Lung (tissue), 12 donors: Measurements from ENCODE around the gene EIF3L. TPM values are rescaled to one million over a fixed set of nuclear protein-coding genes. Genes with fewer than 3 reads are reported as not detected.
A peak's percentile ranks its signal among the peaks of the same experiment; 100 is the strongest.

Experiments
- ATAC-seq: fragments of 200-7000 bp; cut with Tn5 transposase; one replicate; pipeline ENCODE4 v1.9.1; 2020; ENCODE audit warnings: moderate number of reproducible peaks; ENCODE audit not compliant: insufficient read depth, low FRiP score
- DNase-seq, 3 donors: peaks; one replicate each; pipeline ENCODE4 v3.0.0-alpha.2; 2013 to 2017
- H3K27ac ChIP-seq, 2 donors: one replicate each; pipeline ENCODE4 v1.5.1; 2013; ENCODE audit warnings: mild to moderate bottlenecking in 2 of 2, moderate library complexity in 2 of 2, control low read depth in 1 of 2, inconsistent platforms in 1 of 2, low read depth in 1 of 2, low read length in 1 of 2
- H3K27me3 ChIP-seq, 3 donors: one replicate each; pipeline ENCODE4 v1.5.1; 2013; ENCODE audit warnings: low read length in 2 of 3; ENCODE audit not compliant: control insufficient read depth in 3 of 3, insufficient read depth in 3 of 3
- H3K36me3 ChIP-seq, 4 donors: one replicate each; pipeline ENCODE4 v1.5.1; 2013; ENCODE audit warnings: low read length in 4 of 4, mild to moderate bottlenecking in 1 of 4, moderate library complexity in 1 of 4; ENCODE audit not compliant: control insufficient read depth in 4 of 4, insufficient read depth in 4 of 4
- H3K4me1 ChIP-seq, 5 donors: one replicate each; pipeline ENCODE4 v1.5.1; 2013; ENCODE audit warnings: low read length in 5 of 5, mild to moderate bottlenecking in 2 of 5, moderate library complexity in 1 of 5; ENCODE audit not compliant: control insufficient read depth in 5 of 5, insufficient read depth in 5 of 5
- H3K4me3 ChIP-seq: one replicate; pipeline ENCODE4 v1.5.1; 2013; ENCODE audit warnings: mild to moderate bottlenecking, control low read depth, moderate library complexity
- H3K9ac ChIP-seq, 2 donors: one replicate each; pipeline ENCODE4 v1.5.1; 2013; ENCODE audit warnings: low read length in 2 of 2, control low read depth in 1 of 2; ENCODE audit not compliant: insufficient read depth in 1 of 2
- H3K9me3 ChIP-seq, 4 donors: one replicate each; pipeline ENCODE4 v1.5.1; 2013; ENCODE audit warnings: low read length in 3 of 4, mild to moderate bottlenecking in 1 of 4, moderate library complexity in 1 of 4; ENCODE audit not compliant: control insufficient read depth in 4 of 4, insufficient read depth in 3 of 4
- WGBS, 2 donors: extraction: QIAGEN DNeasy Blood & Tissue Kit; methylation state at CpG; one replicate each; pipeline ENCODE4 v1.1.7; 2013; 5-methylcytosine and 5-hydroxymethylcytosine counted together
- polyA plus RNA-seq, 2 donors: library from polyadenylated mRNA; stranded (reverse); fragments of 200-250 nt; gene quantifications; one replicate each; pipeline ENCODE4 v1.2.1, GENCODE V29; 2013
- total RNA-seq, 2 donors: library from RNA; depleted of rRNA in 1 of 2; stranded (reverse); fragments of >200 nt in 1 of 2; gene quantifications; one replicate each; pipeline ENCODE4 v1.2.1, GENCODE V29; 2014 to 2021
- TF ChIP-seq, protein P1 (sequence below): IDR thresholded peaks from 2 replicates; pipeline ENCODE4 v1.5.1; 2012; ENCODE audit warnings: mild to moderate bottlenecking; ENCODE audit errors: control extremely low read depth, extremely low read depth
- donor health status: control.
- donor health status: control.
- donor health status: Bipolar disorder and iron deficiency.
- donor health status: healthy.
- donor health status: DM: yes; HTN: yes; CAD: no.

EIF3L gene
- total and polyA plus RNA-seq, 4 donors, result 175 to 420 (median 252) TPM

DNA sequence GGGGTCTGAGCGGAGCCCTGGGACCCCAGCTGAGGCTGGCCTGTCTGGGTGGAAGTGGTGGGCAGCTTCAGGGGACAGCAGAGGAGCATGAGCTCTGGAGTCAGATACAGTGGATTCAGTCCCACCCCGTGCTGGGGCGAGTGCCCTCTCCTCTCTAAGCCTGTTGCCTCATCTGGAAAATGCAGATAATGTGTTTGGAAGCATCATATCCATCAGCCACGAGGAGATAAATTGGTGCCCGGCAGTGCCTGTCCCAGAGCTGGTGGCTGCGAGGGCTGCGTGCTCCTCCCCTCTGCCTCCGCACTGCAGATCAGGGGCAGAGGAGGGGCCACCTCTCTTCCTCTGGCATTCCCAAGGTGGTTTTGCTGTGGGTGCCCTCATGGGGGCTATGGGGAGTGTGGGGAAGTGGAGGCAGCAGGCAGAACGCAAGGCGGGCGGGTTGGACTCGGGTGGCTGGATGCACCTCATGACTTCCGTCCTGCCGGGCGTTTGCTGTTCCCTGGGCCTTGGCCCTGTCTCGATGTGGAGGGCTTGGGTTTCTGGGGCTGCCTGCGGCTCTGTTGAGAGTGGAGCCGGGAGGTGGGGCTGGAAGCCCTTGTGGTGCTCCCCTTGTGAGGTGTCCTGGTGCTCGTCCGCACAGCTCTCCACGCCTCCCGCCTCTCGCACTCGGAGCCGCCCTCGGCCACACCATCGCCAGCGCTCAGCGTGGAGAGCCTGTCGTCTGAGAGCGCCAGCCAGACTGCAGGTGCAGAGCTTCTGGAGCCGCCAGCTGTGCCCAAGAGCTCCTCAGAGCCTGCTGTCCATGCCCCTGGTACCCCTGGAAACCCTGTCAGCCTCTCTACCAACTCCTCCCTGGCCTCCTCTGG lies 77.8 kb downstream of the EIF3L start:
- ATAC-seq (no peak), DNase-seq (no peak)
- TF ChIP-seq, protein P1, sequence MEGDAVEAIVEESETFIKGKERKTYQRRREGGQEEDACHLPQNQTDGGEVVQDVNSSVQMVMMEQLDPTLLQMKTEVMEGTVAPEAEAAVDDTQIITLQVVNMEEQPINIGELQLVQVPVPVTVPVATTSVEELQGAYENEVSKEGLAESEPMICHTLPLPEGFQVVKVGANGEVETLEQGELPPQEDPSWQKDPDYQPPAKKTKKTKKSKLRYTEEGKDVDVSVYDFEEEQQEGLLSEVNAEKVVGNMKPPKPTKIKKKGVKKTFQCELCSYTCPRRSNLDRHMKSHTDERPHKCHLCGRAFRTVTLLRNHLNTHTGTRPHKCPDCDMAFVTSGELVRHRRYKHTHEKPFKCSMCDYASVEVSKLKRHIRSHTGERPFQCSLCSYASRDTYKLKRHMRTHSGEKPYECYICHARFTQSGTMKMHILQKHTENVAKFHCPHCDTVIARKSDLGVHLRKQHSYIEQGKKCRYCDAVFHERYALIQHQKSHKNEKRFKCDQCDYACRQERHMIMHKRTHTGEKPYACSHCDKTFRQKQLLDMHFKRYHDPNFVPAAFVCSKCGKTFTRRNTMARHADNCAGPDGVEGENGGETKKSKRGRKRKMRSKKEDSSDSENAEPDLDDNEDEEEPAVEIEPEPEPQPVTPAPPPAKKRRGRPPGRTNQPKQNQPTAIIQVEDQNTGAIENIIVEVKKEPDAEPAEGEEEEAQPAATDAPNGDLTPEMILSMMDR, result no peak
- no peak overlapping the region for H3K27ac ChIP-seq
- H3K4me3 ChIP-seq, result no peak overlapping the region
- no peaks in the 10 kb centered on the region for H3K9me3 ChIP-seq
- peaks cover 0 to 7% (median 0%) of the 10 kb centered on the region in 5 donors for H3K4me1 ChIP-seq
- peaks cover 10 to 51% (median 15%) of the 10 kb centered on the region in 4 donors for H3K36me3 ChIP-seq
- H3K27me3 ChIP-seq, result peaks cover 0 to 6% (median 0%) of the 10 kb centered on the region in 3 donors
- no peak overlapping the region for H3K9ac ChIP-seq
- WGBS, 2 donors, result 95 to 97% methylated on average over 31 to 32 of the region's 32 CpGs

DNA sequence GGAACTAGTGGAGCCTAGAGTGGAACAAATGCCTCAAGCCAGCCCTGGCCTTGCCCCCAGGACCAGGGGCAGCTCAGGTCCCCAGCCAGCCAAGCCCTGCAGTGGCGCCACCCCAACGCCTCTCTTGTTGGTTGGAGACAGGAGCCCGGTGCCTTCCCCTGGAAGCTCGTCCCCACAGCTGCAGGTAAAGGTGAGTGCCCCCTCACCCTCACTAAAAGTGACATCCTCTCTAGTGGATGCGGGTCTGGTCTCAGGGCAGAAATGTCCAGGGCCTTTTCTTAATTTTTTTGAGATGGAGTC lies 78.4 kb downstream of the EIF3L start:
- ATAC-seq, result no peak
- Histone ChIP-seq H3K4me3 (no peak overlapping the region), H3K36me3 (peaks cover 10 to 54% (median 15%) of the 10 kb centered on the region in 4 donors), H3K4me1 (peaks cover 0 to 7% (median 0%) of the 10 kb centered on the region in 5 donors), H3K27me3 (peaks cover 0 to 6% (median 0%) of the 10 kb centered on the region in 3 donors), H3K9me3 (no peaks in the 10 kb centered on the region), H3K9ac (no peak overlapping the region), H3K27ac (no peak overlapping the region)
- 98 to 99% methylated on average over 5 of the region's 5 CpGs for WGBS, 2 donors
- TF ChIP-seq, protein P1, result no peak
- DNase-seq, result no peak

DNA sequence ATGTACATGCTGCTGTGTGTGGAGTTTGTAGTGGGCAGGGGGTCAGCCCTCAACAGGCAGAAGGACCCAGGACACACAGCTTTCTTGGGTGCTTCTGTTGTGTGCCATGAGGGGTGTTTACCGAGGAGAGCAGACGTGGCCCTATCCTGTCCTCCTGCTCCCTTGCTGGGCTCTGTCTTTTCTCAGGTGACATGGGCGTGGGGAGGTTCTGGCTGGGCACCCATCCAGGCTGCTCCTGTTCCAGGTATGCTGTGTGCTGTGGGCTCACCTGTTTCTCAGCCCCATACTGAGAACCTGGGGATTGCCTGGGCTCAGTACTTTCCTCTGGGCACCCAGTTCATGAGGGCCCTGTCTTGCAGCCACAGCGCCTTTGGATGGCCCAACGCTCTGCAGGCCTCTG lies 80.2 kb downstream of the EIF3L start:
- H3K4me1 ChIP-seq, result peaks cover 0 to 21% (median 11%) of the 10 kb centered on the region in 5 donors
- H3K9me3 ChIP-seq, result no peaks in the 10 kb centered on the region
- no peak overlapping the region for H3K9ac ChIP-seq
- no peak overlapping the region for H3K4me3 ChIP-seq
- TF ChIP-seq, protein P1, result no peak
- WGBS, 2 donors, result 87 to 93% methylated on average over 5 of the region's 5 CpGs
- ATAC-seq (no peak), DNase-seq (no peak)
- H3K27ac ChIP-seq, result peak overlapping the region in 1 of 2 donors; percentile 20
- H3K36me3 ChIP-seq, result peaks cover 8 to 55% (median 14%) of the 10 kb centered on the region in 4 donors
- peaks cover 0 to 6% (median 0%) of the 10 kb centered on the region in 3 donors for H3K27me3 ChIP-seq
